Mesothelial cell of epicardium (in vitro differentiated cells): ENCODE data around the gene FYB1. TPM values are rescaled to one million over a fixed set of nuclear protein-coding genes. Genes with fewer than 3 reads are reported as not detected.

Experiments used
- DNase-seq, 2 experiments: peaks; one replicate each; pipeline ENCODE4 v3.0.0; 2021; ENCODE audit warnings: low spot score in 2 of 2; ENCODE audit not compliant: unreplicated experiment in 2 of 2
- H3K27ac Mint-ChIP-seq: 2 replicates; pipeline ENCODE4 v1.8.0; 2021; ENCODE audit warnings: mixed read lengths
- H3K27me3 Mint-ChIP-seq: 2 replicates; pipeline ENCODE4 v1.8.0; 2021; ENCODE audit warnings: low read depth, mixed read lengths
- H3K36me3 Mint-ChIP-seq: 2 replicates; pipeline ENCODE4 v1.8.0; 2021; ENCODE audit warnings: mixed read lengths
- H3K4me1 Mint-ChIP-seq: 2 replicates; pipeline ENCODE4 v1.8.0; 2021; ENCODE audit warnings: mixed read lengths
- H3K4me3 Mint-ChIP-seq: 2 replicates; pipeline ENCODE4 v1.8.0; 2021; ENCODE audit warnings: mild to moderate bottlenecking, moderate library complexity, mixed read lengths
- H3K9me3 Mint-ChIP-seq: 2 replicates; pipeline ENCODE4 v1.8.0; 2021; ENCODE audit warnings: mixed read lengths
- total RNA-seq: library from RNA; stranded (reverse); gene quantifications from 3 replicates; pipeline ENCODE4 v1.2.1, GENCODE V29; 2021
- TF ChIP-seq, protein P1 (sequence below): fragments of 200-600 bp; sonication (generic); IDR thresholded peaks from one replicate; pipeline ENCODE4 v1.5.0; 2021; ENCODE audit warnings: antibody characterized with exemption; ENCODE audit not compliant: unreplicated experiment

Gene FYB1
- total RNA-seq, 1 donor from 2014 or later, result 1.5 TPM

DNA sequence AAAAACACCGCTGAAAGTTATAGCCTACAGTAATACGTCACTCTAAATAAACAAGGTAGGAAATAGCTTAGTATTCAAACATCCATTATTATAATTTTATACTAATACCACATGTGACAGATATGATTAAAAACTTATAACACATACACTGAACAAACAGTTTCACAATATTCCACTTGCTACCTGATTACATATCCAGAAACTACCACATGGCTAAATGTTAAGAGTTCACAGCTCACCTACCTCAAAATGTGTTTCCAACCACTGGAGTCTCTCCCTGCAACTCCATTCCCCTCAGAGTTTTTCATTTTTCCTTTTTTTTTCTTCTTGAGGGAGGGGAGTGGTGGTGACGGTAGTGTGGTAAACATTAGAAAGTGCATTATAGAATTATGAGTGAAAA lies 157.3 kb downstream of the FYB1 start:
- no peak overlapping the region for H3K4me3 Mint-ChIP-seq
- H3K36me3 Mint-ChIP-seq, result peaks cover 14% of the 10 kb centered on the region
- H3K27ac Mint-ChIP-seq, result no peak overlapping the region
- DNase-seq, result no peak
- no peaks in the 10 kb centered on the region for H3K27me3 Mint-ChIP-seq
- peaks cover 17% of the 10 kb centered on the region for H3K4me1 Mint-ChIP-seq
- TF ChIP-seq, protein P1, sequence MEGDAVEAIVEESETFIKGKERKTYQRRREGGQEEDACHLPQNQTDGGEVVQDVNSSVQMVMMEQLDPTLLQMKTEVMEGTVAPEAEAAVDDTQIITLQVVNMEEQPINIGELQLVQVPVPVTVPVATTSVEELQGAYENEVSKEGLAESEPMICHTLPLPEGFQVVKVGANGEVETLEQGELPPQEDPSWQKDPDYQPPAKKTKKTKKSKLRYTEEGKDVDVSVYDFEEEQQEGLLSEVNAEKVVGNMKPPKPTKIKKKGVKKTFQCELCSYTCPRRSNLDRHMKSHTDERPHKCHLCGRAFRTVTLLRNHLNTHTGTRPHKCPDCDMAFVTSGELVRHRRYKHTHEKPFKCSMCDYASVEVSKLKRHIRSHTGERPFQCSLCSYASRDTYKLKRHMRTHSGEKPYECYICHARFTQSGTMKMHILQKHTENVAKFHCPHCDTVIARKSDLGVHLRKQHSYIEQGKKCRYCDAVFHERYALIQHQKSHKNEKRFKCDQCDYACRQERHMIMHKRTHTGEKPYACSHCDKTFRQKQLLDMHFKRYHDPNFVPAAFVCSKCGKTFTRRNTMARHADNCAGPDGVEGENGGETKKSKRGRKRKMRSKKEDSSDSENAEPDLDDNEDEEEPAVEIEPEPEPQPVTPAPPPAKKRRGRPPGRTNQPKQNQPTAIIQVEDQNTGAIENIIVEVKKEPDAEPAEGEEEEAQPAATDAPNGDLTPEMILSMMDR, result no peak
- peaks cover 8% of the 10 kb centered on the region for H3K9me3 Mint-ChIP-seq

DNA sequence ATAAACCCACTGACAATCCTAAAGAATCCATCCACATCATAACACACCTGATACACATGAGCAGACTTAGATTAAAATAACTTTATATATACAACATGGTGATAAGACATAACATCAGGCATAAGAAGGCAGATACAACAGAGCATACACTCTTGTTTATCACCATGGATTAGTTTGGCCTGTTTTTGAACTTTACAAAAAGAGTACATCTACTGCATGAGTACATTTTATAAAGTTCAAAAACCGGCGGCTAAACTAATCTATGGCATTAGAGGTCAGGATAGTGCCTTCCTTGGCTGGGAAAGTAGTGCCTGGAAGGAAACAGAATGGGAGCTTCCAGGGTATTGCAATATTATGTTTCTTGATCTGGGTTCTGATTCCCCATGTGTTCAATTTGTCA lies 160.3 kb downstream of the FYB1 start:
- Mint-ChIP-seq H3K27me3 (no peaks in the 10 kb centered on the region), H3K36me3 (peaks cover 3% of the 10 kb centered on the region), H3K9me3 (no peaks in the 10 kb centered on the region), H3K4me3 (no peak overlapping the region), H3K4me1 (peaks cover 28% of the 10 kb centered on the region), H3K27ac (peak overlapping the region; percentile 19)
- DNase-seq, result no peak
- TF ChIP-seq, protein P1, result no peak

DNA sequence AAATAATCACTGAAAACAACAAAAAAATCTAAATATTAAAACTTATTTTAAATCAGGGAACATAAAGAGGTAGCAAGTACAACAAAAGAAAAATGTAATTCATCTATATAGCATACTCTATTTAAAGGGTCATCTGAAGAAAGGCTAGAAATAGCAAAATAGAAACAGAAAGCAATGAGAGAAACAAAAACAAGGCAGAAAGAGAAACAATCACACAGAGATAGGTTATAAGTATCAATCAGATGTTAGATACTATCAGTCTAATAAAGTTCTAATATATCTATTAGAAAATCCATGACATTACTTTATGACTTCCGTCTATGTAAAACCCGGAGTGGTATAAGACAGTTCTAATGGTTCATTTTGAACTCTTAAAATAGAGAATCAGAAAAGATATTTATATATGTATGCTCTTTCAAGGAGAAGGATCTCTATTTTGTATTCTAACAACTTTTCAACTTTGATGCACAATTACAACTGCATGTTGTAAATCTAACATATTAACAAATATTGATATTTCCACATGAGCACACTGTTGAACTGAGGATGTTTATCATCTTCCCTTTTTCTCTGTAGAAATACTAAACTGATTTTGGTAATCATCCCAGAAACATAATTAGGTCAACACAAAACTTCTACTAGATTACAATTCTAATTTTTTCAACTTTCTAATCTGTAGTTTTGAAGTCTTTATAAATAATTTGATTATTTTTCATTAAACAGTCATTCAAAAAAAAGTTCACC lies 161.0 kb downstream of the FYB1 start:
- H3K4me1 Mint-ChIP-seq, result peaks cover 26% of the 10 kb centered on the region
- no peaks in the 10 kb centered on the region for H3K27me3 Mint-ChIP-seq
- no peak overlapping the region for H3K4me3 Mint-ChIP-seq
- TF ChIP-seq, protein P1, result no peak
- peaks cover 3% of the 10 kb centered on the region for H3K36me3 Mint-ChIP-seq
- peak overlapping the region; percentile 37 for H3K27ac Mint-ChIP-seq
- DNase-seq, result no peak
- no peaks in the 10 kb centered on the region for H3K9me3 Mint-ChIP-seq

DNA sequence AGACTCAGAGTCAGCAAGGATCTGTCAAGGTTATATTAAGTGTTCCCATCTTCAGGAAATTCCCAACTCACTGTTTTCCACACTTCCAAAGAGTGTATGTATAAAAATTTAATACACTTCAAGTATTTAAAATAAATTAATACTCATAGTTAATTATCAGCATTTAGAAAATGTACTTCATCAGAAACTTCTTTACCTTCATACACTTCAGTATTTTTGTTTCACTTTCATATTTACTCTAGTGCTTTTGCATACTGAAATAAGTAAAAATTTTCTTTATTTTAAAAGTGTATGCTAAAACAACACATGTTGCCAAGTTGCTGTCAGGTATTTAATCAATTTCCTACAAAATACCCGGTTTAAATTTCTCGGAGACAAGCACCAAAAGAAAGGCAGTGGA lies 161.6 kb downstream of the FYB1 start:
- H3K36me3 Mint-ChIP-seq, result peaks cover 3% of the 10 kb centered on the region
- peaks cover 21% of the 10 kb centered on the region for H3K4me1 Mint-ChIP-seq
- no peak overlapping the region for H3K4me3 Mint-ChIP-seq
- H3K9me3 Mint-ChIP-seq, result no peaks in the 10 kb centered on the region
- H3K27ac Mint-ChIP-seq, result no peak overlapping the region
- TF ChIP-seq, protein P1, result no peak
- no peak for DNase-seq
- H3K27me3 Mint-ChIP-seq, result no peaks in the 10 kb centered on the region

DNA sequence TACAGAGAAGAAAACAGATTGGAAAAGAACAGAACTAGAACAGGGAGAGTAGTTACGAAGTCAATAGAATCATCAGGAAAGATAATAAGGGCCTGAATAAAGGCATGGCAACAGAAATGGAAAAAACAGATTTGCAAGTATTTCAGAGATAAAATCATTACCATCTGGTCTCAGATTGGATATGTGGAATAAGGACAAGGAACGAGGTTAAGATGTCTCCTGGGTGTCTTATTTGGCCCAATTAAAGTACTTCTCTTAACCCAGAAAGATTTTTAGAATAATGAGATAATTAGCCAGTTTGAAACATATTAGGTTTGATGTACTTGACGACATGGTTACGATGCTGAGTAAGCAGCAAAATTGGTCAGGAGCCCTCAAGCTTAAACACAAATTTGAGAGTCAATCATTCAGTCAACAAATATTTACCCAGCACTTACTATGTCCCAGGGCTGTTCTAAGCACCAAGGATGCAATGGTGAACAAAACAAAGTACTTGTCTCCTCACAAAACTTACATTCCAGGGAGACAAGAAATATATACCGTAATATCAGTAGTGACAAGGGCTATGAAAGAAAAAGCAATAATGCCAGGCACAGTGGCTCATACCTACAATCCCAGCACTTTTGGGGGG lies 163.5 kb downstream of the FYB1 start:
- Mint-ChIP-seq H3K27ac (peak overlapping the region; percentile 13), H3K4me3 (no peak overlapping the region), H3K4me1 (peaks cover 14% of the 10 kb centered on the region), H3K27me3 (no peaks in the 10 kb centered on the region), H3K9me3 (no peaks in the 10 kb centered on the region), H3K36me3 (peaks cover 3% of the 10 kb centered on the region)
- no peak for DNase-seq
- TF ChIP-seq, protein P1, result no peak

Other genes with a start within 250 kb of the FYB1 start
- 44.4 to 48.6 TPM (median 46.4 TPM) in 3 replicates for gene RICTOR, start 145.2 kb downstream of the FYB1 start, total RNA-seq
- not detected in 3 replicates for gene C9, start 144.9 kb upstream of the FYB1 start, total RNA-seq
- 58.1 to 64.0 TPM (median 63.6 TPM) in 3 replicates for gene DAB2, start 205.4 kb upstream of the FYB1 start, total RNA-seq